ENCODE measurements around the gene SGSM1.
"Not testable (repeated sequence)": the region's sequence is repeated elsewhere in the genome, so short reads cannot be mapped to it uniquely, and the experiment has no call there.

The SGSM1 gene

GRCh38 chr22:24809331-24809730 is 3.3 kb downstream of the SGSM1 start:
- DNase-seq, result no peak

GRCh38 chr22:24810043-24810749 is 4.2 kb downstream of the SGSM1 start:
- peak; percentile 88 to 90 for DNase-seq

- no peak for DNase-seq
These were observed 7.2 kb downstream of the SGSM1 start for GRCh38 chr22:24812950-24813775.

- DNase-seq, result no peak
These were observed 8.1 kb downstream of the SGSM1 start for GRCh38 chr22:24813861-24814770.

GRCh38 chr22:24816806-24817205 is 10.8 kb downstream of the SGSM1 start:
- peak; percentile 63 to 77 for DNase-seq

- DNase-seq, result no peak
These were observed 13.5 kb downstream of the SGSM1 start for GRCh38 chr22:24819487-24819886.

- peak in 1 of 2 experiments; percentile 11 for DNase-seq
These were observed 14.0 kb downstream of the SGSM1 start for GRCh38 chr22:24819911-24820461.

GRCh38 chr22:24822471-24822870 is 16.5 kb downstream of the SGSM1 start:
- no peak for DNase-seq

- no peak for DNase-seq
These were observed 17.8 kb downstream of the SGSM1 start for GRCh38 chr22:24823787-24824186.

GRCh38 chr22:24824250-24824649 is 18.2 kb downstream of the SGSM1 start:
- DNase-seq, result no peak

GRCh38 chr22:24824915-24825314 is 18.9 kb downstream of the SGSM1 start:
- no peak for DNase-seq

- no peak for DNase-seq
These were observed 20.8 kb downstream of the SGSM1 start for GRCh38 chr22:24826710-24827285.

GRCh38 chr22:24827296-24827695 is 21.3 kb downstream of the SGSM1 start:
- no peak for DNase-seq

- no peak for DNase-seq
These were observed 24.4 kb downstream of the SGSM1 start for GRCh38 chr22:24830205-24830979.

- DNase-seq, result no peak
These were observed 25.7 kb downstream of the SGSM1 start for GRCh38 chr22:24831687-24832086.

- peak in 1 of 2 experiments; percentile 35 for DNase-seq
These were observed 28.0 kb downstream of the SGSM1 start for GRCh38 chr22:24833881-24834495.

GRCh38 chr22:24834845-24835570 is 29.0 kb downstream of the SGSM1 start:
- DNase-seq, result no peak

- DNase-seq, result no peak
These were observed 30.3 kb downstream of the SGSM1 start for GRCh38 chr22:24836282-24836681.

GRCh38 chr22:24837517-24837916 is 31.5 kb downstream of the SGSM1 start:
- not testable (repeated sequence) for DNase-seq

- no peak for DNase-seq
These were observed 35.2 kb downstream of the SGSM1 start for GRCh38 chr22:24841261-24841660.
